Neutrophil (primary cell): ENCODE measurements around the gene P3H4.

Source experiments
- H3K27ac ChIP-seq: fragments of 200-600 bp; sonication (generic); 2 replicates; pipeline ENCODE4 v1.5.1; 2016; ENCODE audit warnings: mild to moderate bottlenecking, moderate library complexity
- H3K27me3 ChIP-seq: fragments of 200-600 bp; sonication (generic); 2 replicates; pipeline ENCODE4 v1.6.0; 2016; ENCODE audit warnings: mild to moderate bottlenecking
- H3K36me3 ChIP-seq: fragments of 200-600 bp; sonication (generic); 2 replicates; pipeline ENCODE4 v1.5.1; 2017
- H3K4me1 ChIP-seq, 2 experiments: fragments of 200-600 bp in 1 of 2; sonication (generic) in 1 of 2; 1 replicate in 1 of 2; 2 replicates in 1 of 2; pipeline versions ENCODE4 v1.5.1 to v1.6.1; 2013 to 2016; ENCODE audit warnings: low read depth in 1 of 2, low read length in 1 of 2, mild to moderate bottlenecking in 1 of 2, moderate library complexity in 1 of 2; ENCODE audit not compliant: control insufficient read depth in 1 of 2, insufficient read depth in 1 of 2
- H3K4me3 ChIP-seq, 2 experiments: fragments of 200-600 bp in 1 of 2; sonication (generic) in 1 of 2; 1 replicate in 1 of 2; 2 replicates in 1 of 2; pipeline ENCODE4 v1.5.1; 2013 to 2016; ENCODE audit warnings: low read depth in 1 of 2, low read length in 1 of 2, mild to moderate bottlenecking in 1 of 2, moderate library complexity in 1 of 2
- H3K9me3 ChIP-seq: fragments of 200-600 bp; sonication (generic); 2 replicates; pipeline ENCODE4 v1.5.1; 2016
- TF ChIP-seq, protein P1 (sequence below): fragments of 200-600 bp; sonication (generic); IDR thresholded peaks from 2 replicates; pipeline ENCODE4 v1.5.1; 2016; ENCODE audit warnings: antibody characterized with exemption

The P3H4 gene

DNA sequence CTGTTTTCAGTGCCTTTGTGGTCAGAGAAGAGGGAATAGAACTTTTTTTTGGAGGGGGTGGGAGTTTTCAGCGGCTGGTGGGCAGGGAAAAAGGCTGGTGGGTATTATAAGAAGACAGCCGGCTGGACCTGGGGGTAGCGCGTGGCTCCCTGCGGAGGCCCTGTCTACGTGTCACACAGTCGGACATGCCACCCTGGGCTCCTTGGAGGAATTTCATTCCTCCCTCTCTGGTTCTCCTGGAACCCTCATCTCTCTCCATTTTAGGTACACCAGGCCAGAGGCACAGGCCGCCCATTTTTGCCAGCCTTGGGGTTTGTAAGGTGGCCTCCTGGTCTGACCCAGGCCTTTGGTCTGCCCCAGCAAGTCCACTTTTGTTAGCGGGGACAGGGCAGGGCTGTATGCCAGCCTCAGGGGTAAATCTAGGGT, 2.0 kb upstream of the P3H4 start:
- TF ChIP-seq, protein P1, sequence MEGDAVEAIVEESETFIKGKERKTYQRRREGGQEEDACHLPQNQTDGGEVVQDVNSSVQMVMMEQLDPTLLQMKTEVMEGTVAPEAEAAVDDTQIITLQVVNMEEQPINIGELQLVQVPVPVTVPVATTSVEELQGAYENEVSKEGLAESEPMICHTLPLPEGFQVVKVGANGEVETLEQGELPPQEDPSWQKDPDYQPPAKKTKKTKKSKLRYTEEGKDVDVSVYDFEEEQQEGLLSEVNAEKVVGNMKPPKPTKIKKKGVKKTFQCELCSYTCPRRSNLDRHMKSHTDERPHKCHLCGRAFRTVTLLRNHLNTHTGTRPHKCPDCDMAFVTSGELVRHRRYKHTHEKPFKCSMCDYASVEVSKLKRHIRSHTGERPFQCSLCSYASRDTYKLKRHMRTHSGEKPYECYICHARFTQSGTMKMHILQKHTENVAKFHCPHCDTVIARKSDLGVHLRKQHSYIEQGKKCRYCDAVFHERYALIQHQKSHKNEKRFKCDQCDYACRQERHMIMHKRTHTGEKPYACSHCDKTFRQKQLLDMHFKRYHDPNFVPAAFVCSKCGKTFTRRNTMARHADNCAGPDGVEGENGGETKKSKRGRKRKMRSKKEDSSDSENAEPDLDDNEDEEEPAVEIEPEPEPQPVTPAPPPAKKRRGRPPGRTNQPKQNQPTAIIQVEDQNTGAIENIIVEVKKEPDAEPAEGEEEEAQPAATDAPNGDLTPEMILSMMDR = no peak
- H3K9me3 ChIP-seq = no peaks in the 10 kb centered on the region
- no peak overlapping the region for H3K27ac ChIP-seq
- H3K4me1 ChIP-seq = peaks cover 15 to 18% of the 10 kb centered on the region in 2 experiments
- H3K36me3 ChIP-seq = no peaks in the 10 kb centered on the region
- H3K27me3 ChIP-seq = peaks cover 65% of the 10 kb centered on the region
- no peak overlapping the region for H3K4me3 ChIP-seq

DNA sequence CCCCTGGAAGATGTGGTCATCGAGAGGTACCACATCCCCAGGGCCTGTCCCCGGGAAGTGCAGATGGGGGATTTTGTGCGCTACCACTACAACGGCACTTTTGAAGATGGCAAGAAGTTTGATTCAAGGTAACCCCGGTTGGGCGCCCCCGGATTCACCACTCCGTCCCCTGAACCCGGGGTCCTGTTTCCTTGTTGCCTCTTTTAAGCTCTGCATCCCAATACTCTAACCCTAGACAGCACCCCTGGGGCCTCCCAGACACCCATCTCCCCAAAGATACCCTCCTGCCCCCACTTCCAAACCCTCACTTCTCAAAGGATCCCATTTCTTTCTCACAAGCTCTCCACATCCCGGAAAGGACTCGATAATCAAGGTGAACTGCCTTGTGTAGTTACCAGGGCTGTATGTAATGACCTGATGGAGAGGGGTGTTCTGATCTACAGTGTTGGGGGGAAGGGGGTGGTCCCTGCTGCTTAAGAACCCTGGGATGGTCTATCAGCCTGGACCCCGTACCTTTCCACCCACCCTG, 1.5 kb upstream of the P3H4 start:
- Histone ChIP-seq H3K4me3 (no peak overlapping the region), H3K36me3 (no peaks in the 10 kb centered on the region), H3K27me3 (peaks cover 69% of the 10 kb centered on the region), H3K4me1 (peaks cover 15 to 18% of the 10 kb centered on the region in 2 experiments), H3K9me3 (no peaks in the 10 kb centered on the region), H3K27ac (no peak overlapping the region)
- TF ChIP-seq, protein P1 = no peak

DNA sequence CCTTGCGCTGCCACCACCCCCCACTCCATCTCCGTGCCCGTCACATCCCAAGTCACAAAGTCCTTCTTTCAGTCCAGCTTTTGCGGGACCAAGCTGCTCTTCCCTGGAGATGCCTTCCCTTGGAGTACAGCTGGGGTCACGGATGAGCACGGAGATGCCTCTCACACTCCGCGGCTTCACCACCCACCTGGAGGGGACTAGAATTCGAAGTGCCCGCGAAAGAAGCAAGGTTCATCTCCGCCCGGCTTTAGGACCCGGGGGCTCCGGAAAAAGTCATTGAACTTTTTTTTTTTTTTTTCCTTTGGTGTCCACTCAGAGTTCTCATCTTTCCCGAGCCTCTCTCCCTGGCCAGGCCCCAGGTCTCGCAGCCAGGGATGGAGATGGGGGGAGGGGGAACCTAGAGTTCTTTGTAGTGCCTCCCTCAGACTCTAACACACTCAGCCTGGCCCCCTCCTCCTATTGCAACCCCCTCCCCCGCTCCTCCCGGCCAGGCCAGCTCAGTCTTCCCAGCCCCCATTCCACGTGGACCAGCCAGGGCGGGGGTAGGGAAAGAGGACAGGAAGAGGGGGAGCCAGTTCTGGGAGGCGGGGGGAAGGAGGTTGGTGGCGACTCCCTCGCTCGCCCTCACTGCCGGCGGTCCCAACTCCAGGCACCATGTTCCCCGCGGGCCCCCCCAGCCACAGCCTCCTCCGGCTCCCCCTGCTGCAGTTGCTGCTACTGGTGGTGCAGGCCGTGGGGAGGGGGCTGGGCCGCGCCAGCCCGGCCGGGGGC, 817 bp upstream of the P3H4 start, which contains the start of gene FKBP10:
TSS of gene FKBP10 (plus strand) at position 624 of the 771 bp plus-strand sequence. CDS start at position 655, 31 bp downstream.
- no peaks in the 10 kb centered on the region for H3K36me3 ChIP-seq
- peak within 1 kb of the TSS; percentile 47 to 53 for H3K4me3 ChIP-seq
- H3K9me3 ChIP-seq = no peaks in the 10 kb centered on the region
- TF ChIP-seq, protein P1 = no peak
- H3K4me1 ChIP-seq = peaks cover 15 to 18% of the 10 kb centered on the region in 2 experiments
- H3K27ac ChIP-seq = no peak within 1 kb of the TSS
- H3K27me3 ChIP-seq = peaks cover 69% of the 10 kb centered on the region

DNA sequence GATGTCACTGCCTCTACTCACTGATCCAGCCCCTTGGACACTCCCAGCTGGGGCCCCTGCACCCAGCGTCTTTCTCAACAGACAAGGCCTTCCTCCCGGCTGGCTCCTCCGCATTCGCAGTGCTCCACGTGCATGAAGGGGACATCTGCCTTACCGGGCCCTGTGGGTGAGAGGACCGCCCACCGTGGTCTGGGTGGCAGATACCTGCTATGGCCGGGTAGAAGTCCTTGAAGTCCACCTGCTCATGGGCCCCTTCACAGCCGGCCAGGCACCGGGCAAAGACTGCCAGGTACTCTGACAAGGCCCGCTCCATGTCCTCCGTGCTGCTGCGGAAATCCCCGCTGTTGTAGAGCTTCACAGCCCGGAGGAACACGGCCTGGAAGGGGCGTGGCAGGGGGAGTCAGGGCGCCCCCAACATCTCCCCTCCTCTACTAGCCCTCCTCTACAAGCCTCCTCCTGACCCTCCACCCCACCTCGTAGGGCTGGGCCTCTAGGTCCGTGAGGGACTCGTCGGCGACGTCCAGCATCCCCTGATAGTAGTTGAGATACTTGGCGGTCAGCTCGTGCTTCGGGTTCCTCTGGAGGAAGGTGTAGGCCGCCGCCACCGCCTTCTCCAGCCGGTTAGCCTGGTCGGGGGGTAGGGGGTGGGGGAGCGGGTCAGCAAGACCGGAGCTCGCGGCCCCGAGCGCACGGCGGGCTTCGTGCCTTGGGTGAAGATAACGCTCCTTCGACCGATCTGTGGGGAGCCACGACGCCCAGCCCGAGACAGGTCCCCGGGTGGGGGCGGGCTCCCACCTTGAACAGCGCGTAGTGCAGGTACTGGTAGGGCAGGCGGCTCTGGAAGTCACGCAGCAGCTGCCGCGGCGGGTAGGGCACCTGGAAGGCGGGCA, 845 bp downstream of the P3H4 start:
- TF ChIP-seq, protein P1 = no peak
- H3K4me1 ChIP-seq = peaks cover 15 to 18% of the 10 kb centered on the region in 2 experiments
- H3K27ac ChIP-seq = no peak overlapping the region
- H3K27me3 ChIP-seq = peaks cover 69% of the 10 kb centered on the region
- H3K4me3 ChIP-seq = peak overlapping the region; percentile 47 to 53
- no peaks in the 10 kb centered on the region for H3K9me3 ChIP-seq
- H3K36me3 ChIP-seq = no peaks in the 10 kb centered on the region

DNA sequence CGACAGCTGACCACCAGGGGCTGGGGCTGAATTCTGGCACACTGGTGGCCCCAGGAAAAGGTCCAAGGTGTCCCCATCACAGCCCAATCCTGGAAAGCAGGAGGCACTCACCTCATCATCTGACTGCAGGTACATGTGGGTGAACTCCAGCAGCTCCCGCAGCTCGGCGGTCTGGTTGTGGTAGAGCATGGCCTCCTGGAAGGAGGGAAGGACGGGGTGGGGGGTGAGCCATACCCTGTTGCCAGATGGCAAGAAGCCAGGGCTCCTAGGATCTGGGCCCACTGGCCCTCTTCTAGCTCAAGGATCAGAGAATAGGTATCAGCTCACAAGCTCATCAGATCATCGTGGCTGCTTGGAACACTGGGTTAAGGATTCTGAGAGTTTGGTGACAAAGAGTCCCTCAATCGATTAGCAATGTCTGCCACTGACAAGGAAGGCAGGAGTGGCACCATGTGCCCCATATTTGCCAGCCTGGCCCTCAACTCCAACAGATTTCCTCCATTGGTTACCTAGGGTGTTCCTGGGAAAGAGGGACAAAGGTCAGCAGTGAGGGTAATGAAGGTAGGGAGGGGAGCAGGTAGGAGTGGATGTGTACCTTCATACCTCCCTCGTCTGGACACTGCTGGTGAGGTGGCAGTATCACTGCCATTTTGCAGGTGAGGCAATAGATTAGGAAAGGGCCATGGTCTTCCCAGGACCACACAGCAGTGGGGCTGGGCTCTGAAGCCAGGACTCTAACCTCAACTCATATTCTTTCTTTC, 4.9 kb downstream of the P3H4 start:
- TF ChIP-seq, protein P1 = no peak
- H3K27me3 ChIP-seq = peaks cover 36% of the 10 kb centered on the region
- H3K4me1 ChIP-seq = peaks cover 10 to 11% of the 10 kb centered on the region in 2 experiments
- no peaks in the 10 kb centered on the region for H3K9me3 ChIP-seq
- no peak overlapping the region for H3K4me3 ChIP-seq
- H3K36me3 ChIP-seq = no peaks in the 10 kb centered on the region
- no peak overlapping the region for H3K27ac ChIP-seq
